ENCODE data around the gene IGF1R.

- TF ChIP-seq, protein P1, sequence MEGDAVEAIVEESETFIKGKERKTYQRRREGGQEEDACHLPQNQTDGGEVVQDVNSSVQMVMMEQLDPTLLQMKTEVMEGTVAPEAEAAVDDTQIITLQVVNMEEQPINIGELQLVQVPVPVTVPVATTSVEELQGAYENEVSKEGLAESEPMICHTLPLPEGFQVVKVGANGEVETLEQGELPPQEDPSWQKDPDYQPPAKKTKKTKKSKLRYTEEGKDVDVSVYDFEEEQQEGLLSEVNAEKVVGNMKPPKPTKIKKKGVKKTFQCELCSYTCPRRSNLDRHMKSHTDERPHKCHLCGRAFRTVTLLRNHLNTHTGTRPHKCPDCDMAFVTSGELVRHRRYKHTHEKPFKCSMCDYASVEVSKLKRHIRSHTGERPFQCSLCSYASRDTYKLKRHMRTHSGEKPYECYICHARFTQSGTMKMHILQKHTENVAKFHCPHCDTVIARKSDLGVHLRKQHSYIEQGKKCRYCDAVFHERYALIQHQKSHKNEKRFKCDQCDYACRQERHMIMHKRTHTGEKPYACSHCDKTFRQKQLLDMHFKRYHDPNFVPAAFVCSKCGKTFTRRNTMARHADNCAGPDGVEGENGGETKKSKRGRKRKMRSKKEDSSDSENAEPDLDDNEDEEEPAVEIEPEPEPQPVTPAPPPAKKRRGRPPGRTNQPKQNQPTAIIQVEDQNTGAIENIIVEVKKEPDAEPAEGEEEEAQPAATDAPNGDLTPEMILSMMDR (IDR thresholded peaks at IDR 0.05), result no peak
- TF ChIP-seq EZH2 (IDR thresholded peaks at IDR 0.05), result no peak
Observed at GRCh38 chr15:98777426-98777825, 129.1 kb downstream of the IGF1R start.

All from neural progenitor cell (in vitro differentiated cells).